K562 (cell line): ENCODE measurements around the gene PMEPA1. TPM values are rescaled to one million over a fixed set of nuclear protein-coding genes. Genes with fewer than 3 reads are reported as not detected.

Experiments
- ATAC-seq: fragments of 200-7000 bp; cut with Tn5 transposase; 3 replicates; pipeline ENCODE4 v1.9.1; 2020; ENCODE audit warnings: moderate library complexity
- BruUV-seq: library from RNA; stranded (reverse); fragments of 400-500 nt; replicated peaks from 2 replicates; lab custom pipeline; 2021; lab: Mats Ljungman, UMichigan
- CTCF ChIA-PET: fragments of 300-600 bp; formaldehyde crosslinking; extraction: SDS; loops from one replicate; lab custom pipeline; 2021; ENCODE audit warnings: low intra/inter-chr PET ratio; lab: Yijun Ruan, JAX
- POLR2A ChIA-PET: fragments of 300-600, 350-650 bp; sonication (Branson Sonifier 250); formaldehyde crosslinking; extraction: SDS; loops from one replicate; lab custom pipeline; 2021; ENCODE audit warnings: antibody characterized with exemption, inconsistent platforms; lab: Yijun Ruan, JAX
- DNase-seq, 4 experiments: peaks; one replicate each; pipeline versions ENCODE4 v3.0.0 to v3.0.0-alpha.2; 2011 to 2018; ENCODE audit warnings: low spot score in 3 of 4, mixed read lengths in 3 of 4; ENCODE audit errors: extremely low read depth in 1 of 4
- FAIRE-seq: peaks from 2 replicates; lab custom pipeline; 2011; peaks lifted over from hg19 to GRCh38; lab: Jason Lieb, UNC
- H2AFZ ChIP-seq: 2 replicates; pipeline ENCODE4 v1.6.0; 2011; ENCODE audit warnings: low read depth, low read length, control low read depth, inconsistent platforms
- H3K27ac ChIP-seq: fragments of 200-600 bp; 3 replicates; pipeline ENCODE4 v1.8.0; 2011; ENCODE audit warnings: low read depth, mild to moderate bottlenecking, control low read depth, inconsistent platforms, low read length, moderate library complexity, mixed read lengths; ENCODE audit errors: extremely low read depth
- H3K27me3 ChIP-seq, 2 experiments: fragments of 300-600 bp in 1 of 2; 2 replicates in 1 of 2; 3 replicates in 1 of 2; pipeline versions ENCODE4 v1.6.0 to v1.8.0; 2011; ENCODE audit warnings: inconsistent platforms in 2 of 2, low read length in 2 of 2, mild to moderate bottlenecking in 1 of 2, mixed read lengths in 1 of 2, moderate library complexity in 1 of 2; ENCODE audit not compliant: control insufficient read depth in 2 of 2, insufficient read depth in 2 of 2
- H3K36me3 ChIP-seq: fragments of 300-600 bp; 3 replicates; pipeline ENCODE4 v1.8.0; 2011; ENCODE audit warnings: mild to moderate bottlenecking, low read length, inconsistent platforms; ENCODE audit not compliant: control insufficient read depth, insufficient read depth
- H3K4me1 ChIP-seq, 2 experiments: fragments of 200-600 bp in 1 of 2; replicated peaks in 1 of 2; 2 replicates in 1 of 2; 3 replicates in 1 of 2; pipeline versions ENCODE4 v1.5.1 to v1.8.0; 2011; ENCODE audit warnings: inconsistent platforms in 2 of 2, low read length in 2 of 2, mild to moderate bottlenecking in 1 of 2, mixed read lengths in 1 of 2, moderate library complexity in 1 of 2; ENCODE audit not compliant: control insufficient read depth in 2 of 2, insufficient read depth in 2 of 2
- H3K4me2 ChIP-seq: 2 replicates; pipeline ENCODE4 v1.6.1; 2011; ENCODE audit warnings: low read length, control low read depth, inconsistent platforms, mixed read lengths; ENCODE audit not compliant: insufficient read depth
- H3K4me3 ChIP-seq: fragments of 200-600 bp; sonication (generic), shearing (Covaris generic); 2 replicates; pipeline ENCODE4 v1.5.1; 2016; ENCODE audit warnings: control low read depth, inconsistent platforms
- H3K79me2 ChIP-seq: fragments of 200-600 bp; 3 replicates; pipeline ENCODE4 v1.8.0; 2011; ENCODE audit warnings: low read length, inconsistent platforms; ENCODE audit not compliant: control insufficient read depth, insufficient read depth
- H3K9ac ChIP-seq, 2 experiments: 2 replicates each; pipeline versions ENCODE4 v1.6.0 to v1.6.1; 2011; ENCODE audit warnings: low read depth in 2 of 2, low read length in 2 of 2, control low read depth in 1 of 2, inconsistent platforms in 1 of 2, mild to moderate bottlenecking in 1 of 2, mixed read lengths in 1 of 2; ENCODE audit not compliant: insufficient read depth in 1 of 2
- H3K9me1 ChIP-seq: one replicate; pipeline ENCODE4 v1.6.0; 2011; ENCODE audit warnings: inconsistent platforms, mild to moderate bottlenecking, low read length, moderate library complexity; ENCODE audit not compliant: control insufficient read depth, insufficient read depth
- H3K9me3 ChIP-seq: replicated peaks from 2 replicates; pipeline ENCODE4 v1.5.1; 2011; ENCODE audit warnings: low read depth, low read length, inconsistent platforms; ENCODE audit not compliant: control insufficient read depth, insufficient read depth
- H4K20me1 ChIP-seq: replicated peaks from 2 replicates; pipeline ENCODE4 v1.6.1; 2011; ENCODE audit warnings: low read length, inconsistent platforms, mixed read lengths; ENCODE audit not compliant: control insufficient read depth, insufficient read depth
- NR1H2 ChIP-seq: sonication (generic); formaldehyde crosslinking; IDR thresholded peaks from 2 replicates; pipeline ENCODE4 v1.4.0; 2020; ENCODE audit warnings: mild to moderate bottlenecking, missing genetic modification reagents
- ZBTB11 ChIP-seq, 3 experiments: fragments of 200-800 bp in 1 of 3; fragments of 250-450 bp in 1 of 3; fragments of 450-650 bp in 1 of 3; sonication (Bioruptor Pico) in 1 of 3; sonication (Bioruptor generic) in 1 of 3; formaldehyde crosslinking in 1 of 3; IDR thresholded peaks; 2 replicates each; pipeline versions ENCODE4 v1.6.1 to v1.8.0; 2016 to 2022; ENCODE audit warnings: mild to moderate bottlenecking in 2 of 3, missing genetic modification characterization in 2 of 3, missing compliant biosample characterization in 1 of 3, moderate library complexity in 1 of 3
- WGBS: fragments of 100-300 bp; shearing (Covaris generic); methylation state at CpG from one replicate; pipeline ENCODE4 v1.1.6; 2016; ENCODE audit warnings: low coverage, mixed read lengths; ENCODE audit not compliant: insufficient coverage; ENCODE audit errors: missing lambda C conversion rate; 5-methylcytosine and 5-hydroxymethylcytosine counted together
- in situ Hi-C: fragments of 300-500 bp; cut with MboI; formaldehyde crosslinking; loops from 4 replicates; pipeline ENCODE4 v1.15.0; 2018; ENCODE audit warnings: inconsistent platforms, mixed read lengths
- intact Hi-C: fragments of 100-400 bp; cut with micrococcal nuclease; formaldehyde crosslinking; loops from 2 replicates; pipeline ENCODE4 v1.14.2; 2022
- polyA plus RNA-seq, 8 experiments: library from polyadenylated mRNA; depleted of rRNA in 4 of 8; stranded (reverse) in 5 of 8; unstranded in 3 of 8; fragments of >200 nt; fragmentation: Nextera tagmentation in 2 of 8; fragmentation: Illumina TruSeq in 1 of 8; extraction: Ambion mirVana in 2 of 8; extraction: Trizol in 1 of 8; gene quantifications; 2 replicates each; pipeline versions ENCODE4 v1.2.1 to v1.2.3, GENCODE V29; 2011 to 2014; ENCODE audit warnings: inconsistent platforms in 1 of 8, missing spikeins in 1 of 8
- total RNA-seq, 7 experiments: library from RNA; depleted of rRNA in 6 of 7; stranded (reverse); fragments of >200 nt in 6 of 7; fragmentation: Illumina TruSeq in 2 of 7; extraction: Trizol in 2 of 7; gene quantifications; 2 replicates each; pipeline versions ENCODE4 v1.2.1 to v1.2.3, GENCODE V29; 2011 to 2021; ENCODE audit warnings: low replicate concordance in 1 of 7

Gene PMEPA1
- total and polyA plus RNA-seq, 9 of the 15 experiments (the other 6 are each of a cell fraction or from before 2014, with no cell fraction given) = 0.16 TPM; not detected in 8

- Histone ChIP-seq H3K4me1 (no peaks in the 10 kb centered on the region; a peak in 1 of 5 replicates), H3K27me3 (peaks cover 23 to 93% of the 10 kb centered on the region in 2 experiments; a peak in 4 of 5 replicates), H3K9me3 (no peaks in the 10 kb centered on the region), H3K4me2 (no peak overlapping the region), H2AFZ (no peak overlapping the region), H3K79me2 (no peaks in the 10 kb centered on the region), H3K9me1 (no peaks in the 10 kb centered on the region), H3K9ac (no peak overlapping the region), H3K36me3 (no peaks in the 10 kb centered on the region), H4K20me1 (peaks cover 5% of the 10 kb centered on the region; the same call in 1 of the 2 replicates), H3K27ac (no peak overlapping the region), H3K4me3 (no peak overlapping the region)
- WGBS = 7% methylated on average over 13 of the region's 20 CpGs
- TF ChIP-seq ZBTB11 (CRISPR knock-in tag; IDR thresholded peaks at IDR 0.05) (peak in 1 of 3 experiments; percentile 19; a peak in 1 of 6 replicates), NR1H2 (no peak)
- in situ Hi-C loops (no loop called here), intact Hi-C loops (no loop called here)
- ChIA-PET POLR2A (no interaction called here), CTCF (no interaction called here)
- DNase-seq = no peak
- FAIRE-seq = no peak
- ATAC-seq = no peak
- BruUV-seq = no TSS peak
Observed at GRCh38 chr20:57664476-57664875, 45.3 kb downstream of the PMEPA1 start.
